ENCODE results near the gene NTHL1. TPM values are rescaled to one million over a fixed set of nuclear protein-coding genes. Genes with fewer than 3 reads are reported as not detected.
A peak's percentile ranks its signal among the peaks of the same experiment; 100 is the strongest.

NTHL1 gene
- total RNA-seq, 1 experiment from 2014 or later: 47.3 TPM

- H2AFZ ChIP-seq: peak within 1 kb of the TSS; percentile 92
- POLR2A ChIA-PET (ENCODE audit: unreplicated experiment): no interaction called here
- H3F3A ChIP-seq (ENCODE audit: insufficient read depth, low read depth): peaks cover 22% of the 10 kb centered on the region
- no peaks in the 10 kb centered on the region for H3K9me2 ChIP-seq (ENCODE audit: insufficient read depth)
- peak within 1 kb of the TSS; percentile 97 for H3K4me2 ChIP-seq
- peak within 1 kb of the TSS; percentile 86 for H3K27ac ChIP-seq
- peaks cover 31% of the 10 kb centered on the region for H4K20me1 ChIP-seq (ENCODE audit: insufficient read depth)
- peak; percentile 52 to 82 for DNase-seq
- peak within 1 kb of the TSS; percentile 88 for H3K4me3 ChIP-seq
- H3K27me3 ChIP-seq (ENCODE audit: insufficient read depth, low read depth): no peaks in the 10 kb centered on the region
- peaks cover 54% of the 10 kb centered on the region for H3K79me2 ChIP-seq (ENCODE audit: low read depth)
- intact Hi-C loops (cut with micrococcal nuclease; ENCODE audit: unreplicated experiment): loop anchor here (2.0 to 10.0 kb wide), 2 partner anchors 25 to 245 kb away; partner anchors contain the start of genes ECI1 and GFER
- TF ChIP-seq EZH2 (IDR thresholded peaks at IDR 0.05; ENCODE audit: low read depth): no peak
- no peak for TF ChIP-seq CTCF (conservative IDR thresholded peaks at IDR 0.05)
- H3K9me3 ChIP-seq (ENCODE audit: insufficient read depth, low read depth): no peaks in the 10 kb centered on the region
- BruUV-seq (replicated peaks): TSS peak; percentile 94
- H3K4me1 ChIP-seq (replicated peaks; ENCODE audit: insufficient read depth): peaks cover 27% of the 10 kb centered on the region
- CTCF ChIA-PET: no interaction called here
- H3K36me3 ChIP-seq (ENCODE audit: low read depth): no peaks in the 10 kb centered on the region
Measured at GRCh38 chr16:2009791-2010510, 37.7 kb downstream of the NTHL1 start, which contains the start of gene ZNF598. TSS of gene ZNF598 (minus strand) at chr16:2009821.

GRCh38 chr16:2009164-2009711 lies 38.4 kb downstream of the NTHL1 start:
- POLR2A ChIA-PET (ENCODE audit: unreplicated experiment): interaction anchor here (0.9 to 1.4 kb wide), 2 partner anchors 16 to 146 kb away, joined by 5 to 16 read pairs; partner anchors contain the start of gene TRAF7

More at GRCh38 chr16:2009164-2009711, 38.4 kb downstream of the NTHL1 start:
- intact Hi-C loops (cut with micrococcal nuclease; ENCODE audit: unreplicated experiment): loop anchor here (2.0 to 10.0 kb wide), 2 partner anchors 24 to 246 kb away; partner anchors contain the start of genes ECI1 and GFER
- CTCF ChIA-PET: no interaction called here
- no peak for DNase-seq
- no peak for TF ChIP-seq CTCF (conservative IDR thresholded peaks at IDR 0.05)
- no peak for TF ChIP-seq EZH2 (IDR thresholded peaks at IDR 0.05; ENCODE audit: low read depth)
- peak overlapping the region; percentile 13; the same call in 1 of the 2 replicates for H3K27ac ChIP-seq
- BruUV-seq (replicated peaks): no TSS peak
- H3K36me3 ChIP-seq (ENCODE audit: low read depth): no peaks in the 10 kb centered on the region
- peak overlapping the region; percentile 71; the same call in 1 of the 2 replicates for H2AFZ ChIP-seq
- H3K4me3 ChIP-seq: peak overlapping the region; percentile 88
- H3F3A ChIP-seq (ENCODE audit: insufficient read depth, low read depth): peaks cover 17% of the 10 kb centered on the region; the same call in 1 of the 2 replicates
- H4K20me1 ChIP-seq (ENCODE audit: insufficient read depth): peaks cover 37% of the 10 kb centered on the region
- H3K9me3 ChIP-seq (ENCODE audit: insufficient read depth, low read depth): no peaks in the 10 kb centered on the region
- peak overlapping the region; percentile 95 for H3K4me2 ChIP-seq
- no peaks in the 10 kb centered on the region for H3K27me3 ChIP-seq (ENCODE audit: insufficient read depth, low read depth)
- H3K9me2 ChIP-seq (ENCODE audit: insufficient read depth): no peaks in the 10 kb centered on the region
- peaks cover 62% of the 10 kb centered on the region for H3K79me2 ChIP-seq (ENCODE audit: low read depth)
- peaks cover 20% of the 10 kb centered on the region for H3K4me1 ChIP-seq (replicated peaks; ENCODE audit: insufficient read depth)

All from PC-9 (cell line).